ENCODE results near the gene KLLN. TPM values are rescaled to one million over a fixed set of nuclear protein-coding genes. Genes with fewer than 3 reads are reported as not detected.

Gene KLLN
- total and polyA plus RNA-seq, 9 of the 15 experiments (the other 6 are each of a cell fraction or from before 2014, with no cell fraction given): 0.07 to 0.40 (median 0.25) TPM

DNA sequence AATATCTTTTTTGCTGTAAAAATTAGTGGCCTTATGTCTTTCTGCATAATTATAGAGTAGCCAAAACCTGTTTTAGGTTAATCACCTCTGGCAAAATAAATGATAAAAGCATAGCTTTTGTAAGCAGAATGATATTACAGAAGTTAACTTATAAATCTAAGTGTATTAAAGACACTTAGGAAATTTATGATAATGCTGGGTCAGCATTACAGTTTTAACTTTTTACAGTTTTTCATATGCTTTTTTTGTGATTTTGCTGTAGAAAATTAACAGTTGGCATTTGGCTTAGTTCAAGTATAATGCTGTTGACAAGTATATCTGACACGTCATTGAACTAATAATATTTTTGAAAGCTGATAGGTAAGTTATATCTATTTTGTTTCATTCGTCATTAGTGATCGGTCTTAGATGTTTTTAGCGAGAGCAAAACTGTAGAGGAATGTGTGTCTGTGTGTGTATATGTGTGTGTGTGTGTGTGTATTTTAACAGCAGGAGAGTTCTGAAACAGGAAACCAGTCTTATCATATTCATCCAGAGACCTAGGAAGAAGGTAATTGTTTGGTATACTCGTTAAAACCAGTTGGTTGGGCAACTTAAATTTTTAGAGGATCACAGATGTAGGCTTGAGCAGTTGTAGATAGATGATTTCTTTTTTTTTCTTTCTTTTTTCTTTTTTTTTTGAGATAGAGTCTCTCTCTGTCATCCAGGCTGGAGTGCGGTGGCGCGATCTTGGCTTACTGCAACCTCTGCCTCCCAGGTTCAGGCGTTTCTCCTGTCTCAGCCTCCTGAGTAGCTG is 15.5 kb upstream of the KLLN start (continued):
- TF ChIP-seq HDAC1 (IDR thresholded peaks at IDR 0.05) (peak in 1 of 2 experiments; percentile 46; a peak in 1 of 4 replicates), ZNF431 (CRISPR knock-in tag; IDR thresholded peaks at IDR 0.05) (no peak), SPI1 (IDR thresholded peaks at IDR 0.05; ENCODE audit: borderline replicate concordance, low read depth, low read length) (0 out of 2 replicates have a peak, but pooled peaks have one; percentile 28), ZNF696 (CRISPR knock-in tag; conservative IDR thresholded peaks at IDR 0.05) (no peak), MYBL2 (IDR thresholded peaks at IDR 0.05; ENCODE audit: low read depth) (peak; percentile 72), MYBL2 (CRISPR knock-in tag; IDR thresholded peaks at IDR 0.05; ENCODE audit: borderline replicate concordance) (no peak), LCOR (CRISPR knock-in tag; IDR thresholded peaks at IDR 0.05) (0 out of 2 replicates have a peak, but pooled peaks have one; percentile 53), HDAC8 (tag; IDR thresholded peaks at IDR 0.05) (no peak), STAT5B (CRISPR knock-in tag; IDR thresholded peaks at IDR 0.05) (no peak), JUND (IDR thresholded peaks at IDR 0.05; ENCODE audit: borderline replicate concordance, low read depth, low read length) (peak; percentile 12; the same call in 1 of the 2 replicates), JUND (tag; IDR thresholded peaks at IDR 0.05; ENCODE audit: borderline replicate concordance, low read depth, low read length) (peak; percentile 41; the same call in 1 of the 3 replicates), SMARCA5 (IDR thresholded peaks at IDR 0.05) (peak; percentile 67; the same call in 1 of the 2 replicates), MTF1 (CRISPR knock-in tag; IDR thresholded peaks at IDR 0.05; ENCODE audit: borderline replicate concordance) (no peak), BACH1 (tag; IDR thresholded peaks at IDR 0.05) (no peak), NFIC (IDR thresholded peaks at IDR 0.05) (peak; percentile 54), STAT5A (IDR thresholded peaks at IDR 0.05; ENCODE audit: borderline replicate concordance, low read length) (peak; percentile 58; the same call in 1 of the 2 replicates), KDM1A (IDR thresholded peaks at IDR 0.05) (peak in 1 of 2 experiments; percentile 62; a peak in 2 of 4 replicates)
- TF ChIP-seq, protein P1, sequence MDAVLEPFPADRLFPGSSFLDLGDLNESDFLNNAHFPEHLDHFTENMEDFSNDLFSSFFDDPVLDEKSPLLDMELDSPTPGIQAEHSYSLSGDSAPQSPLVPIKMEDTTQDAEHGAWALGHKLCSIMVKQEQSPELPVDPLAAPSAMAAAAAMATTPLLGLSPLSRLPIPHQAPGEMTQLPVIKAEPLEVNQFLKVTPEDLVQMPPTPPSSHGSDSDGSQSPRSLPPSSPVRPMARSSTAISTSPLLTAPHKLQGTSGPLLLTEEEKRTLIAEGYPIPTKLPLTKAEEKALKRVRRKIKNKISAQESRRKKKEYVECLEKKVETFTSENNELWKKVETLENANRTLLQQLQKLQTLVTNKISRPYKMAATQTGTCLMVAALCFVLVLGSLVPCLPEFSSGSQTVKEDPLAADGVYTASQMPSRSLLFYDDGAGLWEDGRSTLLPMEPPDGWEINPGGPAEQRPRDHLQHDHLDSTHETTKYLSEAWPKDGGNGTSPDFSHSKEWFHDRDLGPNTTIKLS (IDR thresholded peaks at IDR 0.05; ENCODE audit: borderline replicate concordance, low read depth): no peak
- TF ChIP-seq, protein P2, sequence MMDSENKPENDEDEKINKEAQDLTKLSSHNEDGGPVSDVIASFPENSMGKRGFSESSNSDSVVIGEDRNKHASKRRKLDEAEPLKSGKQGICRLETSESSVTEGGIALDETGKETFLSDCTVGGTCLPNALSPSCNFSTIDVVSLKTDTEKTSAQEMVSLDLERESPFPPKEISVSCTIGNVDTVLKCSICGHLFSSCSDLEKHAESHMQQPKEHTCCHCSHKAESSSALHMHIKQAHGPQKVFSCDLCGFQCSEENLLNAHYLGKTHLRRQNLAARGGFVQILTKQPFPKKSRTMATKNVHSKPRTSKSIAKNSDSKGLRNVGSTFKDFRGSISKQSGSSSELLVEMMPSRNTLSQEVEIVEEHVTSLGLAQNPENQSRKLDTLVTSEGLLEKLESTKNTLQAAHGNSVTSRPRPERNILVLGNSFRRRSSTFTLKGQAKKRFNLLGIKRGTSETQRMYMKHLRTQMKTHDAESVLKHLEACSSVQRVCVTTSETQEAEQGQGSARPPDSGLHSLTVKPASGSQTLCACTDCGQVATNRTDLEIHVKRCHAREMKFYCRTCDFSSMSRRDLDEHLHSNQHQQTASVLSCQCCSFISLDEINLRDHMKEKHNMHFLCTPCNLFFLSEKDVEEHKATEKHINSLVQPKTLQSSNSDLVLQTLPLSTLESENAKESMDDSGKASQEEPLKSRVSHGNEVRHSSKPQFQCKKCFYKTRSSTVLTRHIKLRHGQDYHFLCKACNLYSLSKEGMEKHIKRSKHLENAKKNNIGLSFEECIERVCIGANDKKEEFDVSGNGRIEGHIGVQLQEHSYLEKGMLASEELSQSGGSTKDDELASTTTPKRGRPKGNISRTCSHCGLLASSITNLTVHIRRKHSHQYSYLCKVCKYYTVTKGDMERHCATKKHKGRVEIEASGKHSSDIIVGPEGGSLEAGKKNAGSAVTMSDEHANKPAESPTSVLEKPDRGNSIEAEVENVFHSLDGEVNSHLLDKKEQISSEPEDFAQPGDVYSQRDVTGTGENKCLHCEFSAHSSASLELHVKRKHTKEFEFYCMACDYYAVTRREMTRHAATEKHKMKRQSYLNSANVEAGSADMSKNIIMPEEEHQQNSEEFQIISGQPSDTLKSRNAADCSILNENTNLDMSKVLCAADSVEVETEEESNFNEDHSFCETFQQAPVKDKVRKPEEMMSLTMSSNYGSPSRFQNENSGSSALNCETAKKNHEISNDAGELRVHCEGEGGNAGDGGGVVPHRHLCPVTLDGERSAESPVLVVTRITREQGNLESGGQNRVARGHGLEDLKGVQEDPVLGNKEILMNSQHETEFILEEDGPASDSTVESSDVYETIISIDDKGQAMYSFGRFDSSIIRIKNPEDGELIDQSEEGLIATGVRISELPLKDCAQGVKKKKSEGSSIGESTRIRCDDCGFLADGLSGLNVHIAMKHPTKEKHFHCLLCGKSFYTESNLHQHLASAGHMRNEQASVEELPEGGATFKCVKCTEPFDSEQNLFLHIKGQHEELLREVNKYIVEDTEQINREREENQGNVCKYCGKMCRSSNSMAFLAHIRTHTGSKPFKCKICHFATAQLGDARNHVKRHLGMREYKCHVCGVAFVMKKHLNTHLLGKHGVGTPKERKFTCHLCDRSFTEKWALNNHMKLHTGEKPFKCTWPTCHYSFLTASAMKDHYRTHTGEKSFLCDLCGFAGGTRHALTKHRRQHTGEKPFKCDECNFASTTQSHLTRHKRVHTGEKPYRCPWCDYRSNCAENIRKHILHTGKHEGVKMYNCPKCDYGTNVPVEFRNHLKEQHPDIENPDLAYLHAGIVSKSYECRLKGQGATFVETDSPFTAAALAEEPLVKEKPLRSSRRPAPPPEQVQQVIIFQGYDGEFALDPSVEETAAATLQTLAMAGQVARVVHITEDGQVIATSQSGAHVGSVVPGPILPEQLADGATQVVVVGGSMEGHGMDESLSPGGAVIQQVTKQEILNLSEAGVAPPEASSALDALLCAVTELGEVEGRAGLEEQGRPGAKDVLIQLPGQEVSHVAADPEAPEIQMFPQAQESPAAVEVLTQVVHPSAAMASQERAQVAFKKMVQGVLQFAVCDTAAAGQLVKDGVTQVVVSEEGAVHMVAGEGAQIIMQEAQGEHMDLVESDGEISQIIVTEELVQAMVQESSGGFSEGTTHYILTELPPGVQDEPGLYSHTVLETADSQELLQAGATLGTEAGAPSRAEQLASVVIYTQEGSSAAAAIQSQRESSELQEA (IDR thresholded peaks at IDR 0.05; ENCODE audit: low read depth): no peak
